GM12874 (cell line): ENCODE results near the gene CDKL2.

Experiments used
- CTCF ChIP-seq: IDR thresholded peaks from 2 replicates; pipeline ENCODE4 v1.5.1; 2011; ENCODE audit warnings: low read depth, mild to moderate bottlenecking, control low read depth, low read length, moderate library complexity; ENCODE audit not compliant: insufficient read depth

The CDKL2 gene

GRCh38 chr4:75655562-75655961 lies 25.2 kb upstream of the CDKL2 start:
- TF ChIP-seq CTCF: no peak

- TF ChIP-seq CTCF: no peak
Observed at GRCh38 chr4:75654905-75655304, 24.6 kb upstream of the CDKL2 start.

GRCh38 chr4:75653845-75654503 lies 23.6 kb upstream of the CDKL2 start:
- TF ChIP-seq CTCF: 0 out of 2 replicates have a peak, but pooled peaks have one; percentile 20

GRCh38 chr4:75644095-75644494 lies 13.8 kb upstream of the CDKL2 start:
- no peak for TF ChIP-seq CTCF

- no peak for TF ChIP-seq CTCF
Observed at GRCh38 chr4:75643651-75644050, 13.3 kb upstream of the CDKL2 start.

GRCh38 chr4:75639124-75639695 lies 8.9 kb upstream of the CDKL2 start:
- TF ChIP-seq CTCF: no peak

GRCh38 chr4:75637827-75638226 lies 7.5 kb upstream of the CDKL2 start:
- TF ChIP-seq CTCF: no peak

- no peak for TF ChIP-seq CTCF
Observed at GRCh38 chr4:75637176-75637575, 6.8 kb upstream of the CDKL2 start.
